Measurements from ENCODE around the gene TMEM132E.

Gene TMEM132E

DNA sequence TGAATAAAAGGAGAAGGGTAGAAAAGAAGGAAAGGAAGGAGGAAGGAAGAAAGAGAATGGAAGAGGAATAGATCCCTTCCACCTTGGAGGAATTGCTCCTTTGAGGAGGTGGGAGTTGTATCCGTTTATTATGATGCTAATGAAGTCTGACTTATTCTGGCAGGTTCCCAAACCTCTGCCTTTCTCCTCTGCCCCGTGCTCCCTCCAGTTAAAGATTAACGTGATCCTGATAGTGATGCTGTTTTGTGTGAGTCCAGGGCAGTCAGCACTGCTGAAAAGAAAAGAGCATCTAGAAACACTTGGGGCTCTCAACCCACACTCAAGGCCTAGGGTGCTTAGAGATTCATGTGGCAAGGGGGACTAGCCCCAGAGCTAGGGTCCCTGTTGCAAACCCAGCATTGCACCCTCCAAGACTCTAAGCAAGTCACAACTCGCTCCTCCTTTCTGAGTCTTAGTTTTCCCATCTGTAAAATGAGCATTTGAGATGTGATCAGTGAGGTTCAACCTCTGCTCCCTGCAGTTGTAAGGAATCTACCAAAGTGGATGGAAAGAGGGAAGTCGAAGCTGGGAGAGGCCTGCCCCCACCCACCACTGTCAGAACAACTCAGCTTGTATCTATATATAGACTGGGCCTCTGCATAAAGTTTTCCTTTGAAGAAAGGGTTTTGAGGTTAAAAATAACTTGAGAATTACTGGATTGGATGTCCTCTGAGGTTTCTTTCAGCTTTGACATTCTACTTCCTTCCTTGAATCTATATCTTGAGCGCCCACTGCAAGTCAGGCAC lies 46.9 kb upstream of the TMEM132E start:
- no peak for TF ChIP-seq ZNF565 (CRISPR knock-in tag; conservative IDR thresholded peaks at IDR 0.05; ENCODE audit: low read depth)
- TF ChIP-seq ZC3H10 (CRISPR knock-in tag; IDR thresholded peaks at IDR 0.05), result no peak
- TF ChIP-seq, protein P1, sequence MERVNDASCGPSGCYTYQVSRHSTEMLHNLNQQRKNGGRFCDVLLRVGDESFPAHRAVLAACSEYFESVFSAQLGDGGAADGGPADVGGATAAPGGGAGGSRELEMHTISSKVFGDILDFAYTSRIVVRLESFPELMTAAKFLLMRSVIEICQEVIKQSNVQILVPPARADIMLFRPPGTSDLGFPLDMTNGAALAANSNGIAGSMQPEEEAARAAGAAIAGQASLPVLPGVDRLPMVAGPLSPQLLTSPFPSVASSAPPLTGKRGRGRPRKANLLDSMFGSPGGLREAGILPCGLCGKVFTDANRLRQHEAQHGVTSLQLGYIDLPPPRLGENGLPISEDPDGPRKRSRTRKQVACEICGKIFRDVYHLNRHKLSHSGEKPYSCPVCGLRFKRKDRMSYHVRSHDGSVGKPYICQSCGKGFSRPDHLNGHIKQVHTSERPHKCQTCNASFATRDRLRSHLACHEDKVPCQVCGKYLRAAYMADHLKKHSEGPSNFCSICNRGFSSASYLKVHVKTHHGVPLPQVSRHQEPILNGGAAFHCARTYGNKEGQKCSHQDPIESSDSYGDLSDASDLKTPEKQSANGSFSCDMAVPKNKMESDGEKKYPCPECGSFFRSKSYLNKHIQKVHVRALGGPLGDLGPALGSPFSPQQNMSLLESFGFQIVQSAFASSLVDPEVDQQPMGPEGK (CRISPR knock-in tag; IDR thresholded peaks at IDR 0.05; ENCODE audit: borderline replicate concordance), result no peak
- TF ChIP-seq, protein P2, sequence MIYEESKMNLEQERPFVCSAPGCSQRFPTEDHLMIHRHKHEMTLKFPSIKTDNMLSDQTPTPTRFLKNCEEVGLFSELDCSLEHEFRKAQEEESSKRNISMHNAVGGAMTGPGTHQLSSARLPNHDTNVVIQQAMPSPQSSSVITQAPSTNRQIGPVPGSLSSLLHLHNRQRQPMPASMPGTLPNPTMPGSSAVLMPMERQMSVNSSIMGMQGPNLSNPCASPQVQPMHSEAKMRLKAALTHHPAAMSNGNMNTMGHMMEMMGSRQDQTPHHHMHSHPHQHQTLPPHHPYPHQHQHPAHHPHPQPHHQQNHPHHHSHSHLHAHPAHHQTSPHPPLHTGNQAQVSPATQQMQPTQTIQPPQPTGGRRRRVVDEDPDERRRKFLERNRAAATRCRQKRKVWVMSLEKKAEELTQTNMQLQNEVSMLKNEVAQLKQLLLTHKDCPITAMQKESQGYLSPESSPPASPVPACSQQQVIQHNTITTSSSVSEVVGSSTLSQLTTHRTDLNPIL (CRISPR knock-in tag; IDR thresholded peaks at IDR 0.05; ENCODE audit: low read depth), result no peak
- TF ChIP-seq BACH2 (CRISPR knock-in tag; IDR thresholded peaks at IDR 0.05; ENCODE audit: borderline replicate concordance), result no peak
- no peak for TF ChIP-seq ZFP3 (CRISPR knock-in tag; IDR thresholded peaks at IDR 0.05)
- TF ChIP-seq CSDC2 (CRISPR knock-in tag; IDR thresholded peaks at IDR 0.05), result no peak
- TF ChIP-seq ISL1 (CRISPR knock-in tag; IDR thresholded peaks at IDR 0.05), result no peak
- no peak for ATAC-seq

- ATAC-seq, result no peak
- TF ChIP-seq GLIS3 (CRISPR knock-in tag; IDR thresholded peaks at IDR 0.05) (no peak), ARNTL (CRISPR knock-in tag; IDR thresholded peaks at IDR 0.05; ENCODE audit: borderline replicate concordance, low read depth) (no peak), TOX (CRISPR knock-in tag; IDR thresholded peaks at IDR 0.05; ENCODE audit: borderline replicate concordance) (no peak), BACH2 (CRISPR knock-in tag; IDR thresholded peaks at IDR 0.05; ENCODE audit: borderline replicate concordance) (no peak), ISL1 (CRISPR knock-in tag; IDR thresholded peaks at IDR 0.05) (no peak), ZNF8 (CRISPR knock-in tag; IDR thresholded peaks at IDR 0.05) (no peak), SNAI2 (CRISPR knock-in tag; IDR thresholded peaks at IDR 0.05) (no peak), PPARA (CRISPR knock-in tag; IDR thresholded peaks at IDR 0.05; ENCODE audit: borderline replicate concordance) (no peak), ZNF565 (CRISPR knock-in tag; conservative IDR thresholded peaks at IDR 0.05; ENCODE audit: low read depth) (no peak), CSDC2 (CRISPR knock-in tag; IDR thresholded peaks at IDR 0.05) (no peak), ZC3H10 (CRISPR knock-in tag; IDR thresholded peaks at IDR 0.05) (no peak), ZFP3 (CRISPR knock-in tag; IDR thresholded peaks at IDR 0.05) (no peak), ESRRG (CRISPR knock-in tag; IDR thresholded peaks at IDR 0.05) (no peak), ZFP30 (CRISPR knock-in tag; IDR thresholded peaks at IDR 0.05) (no peak), ZNF70 (CRISPR knock-in tag; IDR thresholded peaks at IDR 0.05) (no peak), TCF4 (CRISPR knock-in tag; IDR thresholded peaks at IDR 0.05; ENCODE audit: borderline replicate concordance) (no peak)
- TF ChIP-seq, protein P2 (CRISPR knock-in tag; IDR thresholded peaks at IDR 0.05; ENCODE audit: low read depth), result no peak
- TF ChIP-seq, protein P3, sequence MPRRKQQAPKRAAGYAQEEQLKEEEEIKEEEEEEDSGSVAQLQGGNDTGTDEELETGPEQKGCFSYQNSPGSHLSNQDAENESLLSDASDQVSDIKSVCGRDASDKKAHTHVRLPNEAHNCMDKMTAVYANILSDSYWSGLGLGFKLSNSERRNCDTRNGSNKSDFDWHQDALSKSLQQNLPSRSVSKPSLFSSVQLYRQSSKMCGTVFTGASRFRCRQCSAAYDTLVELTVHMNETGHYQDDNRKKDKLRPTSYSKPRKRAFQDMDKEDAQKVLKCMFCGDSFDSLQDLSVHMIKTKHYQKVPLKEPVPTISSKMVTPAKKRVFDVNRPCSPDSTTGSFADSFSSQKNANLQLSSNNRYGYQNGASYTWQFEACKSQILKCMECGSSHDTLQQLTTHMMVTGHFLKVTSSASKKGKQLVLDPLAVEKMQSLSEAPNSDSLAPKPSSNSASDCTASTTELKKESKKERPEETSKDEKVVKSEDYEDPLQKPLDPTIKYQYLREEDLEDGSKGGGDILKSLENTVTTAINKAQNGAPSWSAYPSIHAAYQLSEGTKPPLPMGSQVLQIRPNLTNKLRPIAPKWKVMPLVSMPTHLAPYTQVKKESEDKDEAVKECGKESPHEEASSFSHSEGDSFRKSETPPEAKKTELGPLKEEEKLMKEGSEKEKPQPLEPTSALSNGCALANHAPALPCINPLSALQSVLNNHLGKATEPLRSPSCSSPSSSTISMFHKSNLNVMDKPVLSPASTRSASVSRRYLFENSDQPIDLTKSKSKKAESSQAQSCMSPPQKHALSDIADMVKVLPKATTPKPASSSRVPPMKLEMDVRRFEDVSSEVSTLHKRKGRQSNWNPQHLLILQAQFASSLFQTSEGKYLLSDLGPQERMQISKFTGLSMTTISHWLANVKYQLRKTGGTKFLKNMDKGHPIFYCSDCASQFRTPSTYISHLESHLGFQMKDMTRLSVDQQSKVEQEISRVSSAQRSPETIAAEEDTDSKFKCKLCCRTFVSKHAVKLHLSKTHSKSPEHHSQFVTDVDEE (CRISPR knock-in tag; IDR thresholded peaks at IDR 0.05), result no peak
- TF ChIP-seq, protein P4, sequence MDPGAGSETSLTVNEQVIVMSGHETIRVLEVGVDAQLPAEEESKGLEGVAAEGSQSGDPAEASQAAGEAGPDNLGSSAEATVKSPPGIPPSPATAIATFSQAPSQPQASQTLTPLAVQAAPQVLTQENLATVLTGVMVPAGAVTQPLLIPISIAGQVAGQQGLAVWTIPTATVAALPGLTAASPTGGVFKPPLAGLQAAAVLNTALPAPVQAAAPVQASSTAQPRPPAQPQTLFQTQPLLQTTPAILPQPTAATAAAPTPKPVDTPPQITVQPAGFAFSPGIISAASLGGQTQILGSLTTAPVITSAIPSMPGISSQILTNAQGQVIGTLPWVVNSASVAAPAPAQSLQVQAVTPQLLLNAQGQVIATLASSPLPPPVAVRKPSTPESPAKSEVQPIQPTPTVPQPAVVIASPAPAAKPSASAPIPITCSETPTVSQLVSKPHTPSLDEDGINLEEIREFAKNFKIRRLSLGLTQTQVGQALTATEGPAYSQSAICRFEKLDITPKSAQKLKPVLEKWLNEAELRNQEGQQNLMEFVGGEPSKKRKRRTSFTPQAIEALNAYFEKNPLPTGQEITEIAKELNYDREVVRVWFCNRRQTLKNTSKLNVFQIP (CRISPR knock-in tag; IDR thresholded peaks at IDR 0.05; ENCODE audit: borderline replicate concordance, low read depth), result no peak
- TF ChIP-seq, protein P1 (CRISPR knock-in tag; IDR thresholded peaks at IDR 0.05; ENCODE audit: borderline replicate concordance), result no peak
Measured at GRCh38 chr17:34533806-34534527, 45.4 kb upstream of the TMEM132E start.

All from SK-N-SH treated with all-trans-retinoic acid at 6 μM for 48 hours (cell line).